Natural killer cell (primary cell): ENCODE data around the gene PTPRN2. TPM values are rescaled to one million over a fixed set of nuclear protein-coding genes. Genes with fewer than 3 reads are reported as not detected.
"Not testable (repeated sequence)": the region's sequence is repeated elsewhere in the genome, so short reads cannot be mapped to it uniquely, and the experiment has no call there.

ENCODE experiments used
- ATAC-seq, 3 donors: fragments of 150-1000 bp in 2 of 3; fragments of 200-7000 bp in 1 of 3; cut with Tn5 transposase; 1 replicate in 1 of 3; 2 replicates in 2 of 3; pipeline ENCODE4 v1.10.0; 2021; ENCODE audit warnings: mild to moderate bottlenecking in 2 of 3, moderate library complexity in 2 of 3
- DNase-seq, 2 donors: peaks; one replicate each; pipeline versions ENCODE4 v3.0.0 to v3.0.0-alpha.2; 2013 to 2021; ENCODE audit warnings: mixed read lengths in 1 of 2
- H3K27ac ChIP-seq: one replicate; pipeline ENCODE4 v1.5.1; 2013; ENCODE audit warnings: mild to moderate bottlenecking, low read length
- H3K27me3 ChIP-seq: one replicate; pipeline ENCODE4 v1.6.1; 2013; ENCODE audit warnings: low read length; ENCODE audit not compliant: control insufficient read depth, insufficient read depth
- H3K36me3 ChIP-seq: one replicate; pipeline ENCODE4 v1.6.1; 2013; ENCODE audit warnings: low read length; ENCODE audit not compliant: control insufficient read depth, insufficient read depth
- H3K4me1 ChIP-seq: one replicate; pipeline ENCODE4 v1.6.1; 2013; ENCODE audit warnings: low read length; ENCODE audit not compliant: control insufficient read depth, insufficient read depth
- H3K4me3 ChIP-seq: one replicate; pipeline ENCODE4 v1.5.1; 2013; ENCODE audit warnings: low read length
- H3K9me3 ChIP-seq: one replicate; pipeline ENCODE4 v1.6.1; 2013; ENCODE audit warnings: low read length; ENCODE audit not compliant: control insufficient read depth, insufficient read depth
- H3K27ac Mint-ChIP-seq, 2 donors: one replicate each; pipeline ENCODE4 v1.8.0; 2022; ENCODE audit warnings: mild to moderate bottlenecking in 2 of 2, mixed read lengths in 2 of 2, moderate library complexity in 1 of 2
- H3K27me3 Mint-ChIP-seq, 2 donors: one replicate each; pipeline ENCODE4 v1.8.0; 2022; ENCODE audit warnings: low read depth in 2 of 2, mixed read lengths in 2 of 2
- H3K36me3 Mint-ChIP-seq: one replicate; pipeline ENCODE4 v1.8.0; 2022; ENCODE audit warnings: mixed read lengths
- H3K4me1 Mint-ChIP-seq, 2 donors: one replicate each; pipeline ENCODE4 v1.8.0; 2022; ENCODE audit warnings: mixed read lengths in 2 of 2
- H3K4me3 Mint-ChIP-seq: one replicate; pipeline ENCODE4 v1.8.0; 2022; ENCODE audit warnings: mild to moderate bottlenecking, moderate library complexity, mixed read lengths
- H3K9me3 Mint-ChIP-seq, 2 donors: one replicate each; pipeline ENCODE4 v1.8.0; 2022; ENCODE audit warnings: mixed read lengths in 2 of 2
- CTCF ChIP-seq: fragments of 200-600 bp; IDR thresholded peaks from one replicate; pipeline ENCODE4 v1.8.0; 2022; ENCODE audit warnings: antibody characterized with exemption
- WGBS: methylation state at CpG from one replicate; pipeline ENCODE4 v1.1.7; 2013; ENCODE audit warnings: missing lambda C conversion rate; ENCODE audit not compliant: insufficient coverage; 5-methylcytosine and 5-hydroxymethylcytosine counted together
- intact Hi-C: fragments of 100-400 bp; cut with micrococcal nuclease; formaldehyde crosslinking; loops from one replicate; pipeline ENCODE4 v1.14.2; 2022
- total RNA-seq, 4 donors: library from RNA; stranded (reverse); fragments of 120-200 nt in 1 of 4; gene quantifications; one replicate each; pipeline versions ENCODE4 v1.2.3 to v1.2.4, GENCODE V29; 2013 to 2022

Gene PTPRN2
- total RNA-seq, 3 donors from 2014 or later (not counting 1 experiment from before 2014, with no cell fraction given), result 1.3 to 2.5 (median 1.9) TPM

GRCh38 chr7:157734676-157735640 lies 852.7 kb downstream of the PTPRN2 start:
- Mint-ChIP-seq H3K9me3 (no peaks in the 10 kb centered on the region), H3K36me3 (no peaks in the 10 kb centered on the region), H3K4me1 (no peaks in the 10 kb centered on the region), H3K4me3 (no peak overlapping the region), H3K27ac (no peak overlapping the region), H3K27me3 (peaks cover 0 to 3% of the 10 kb centered on the region in 2 donors)
- ATAC-seq (no peak), DNase-seq (no peak)
- WGBS, result 94% methylated on average over 28 of the region's 28 CpGs
- intact Hi-C loops, result no loop called here
- no peaks in the 10 kb centered on the region for H3K36me3 ChIP-seq
- no peaks in the 10 kb centered on the region for H3K9me3 ChIP-seq
- no peaks in the 10 kb centered on the region for H3K27me3 ChIP-seq
- no peaks in the 10 kb centered on the region for H3K4me1 ChIP-seq
- no peak overlapping the region for H3K27ac ChIP-seq
- H3K4me3 ChIP-seq, result no peak overlapping the region
- TF ChIP-seq CTCF, result no peak

- H3K36me3 ChIP-seq, ATAC-seq, H3K9me3 ChIP-seq, H3K4me3 ChIP-seq, H3K27ac Mint-ChIP-seq, H3K9me3 Mint-ChIP-seq, H3K4me3 Mint-ChIP-seq, H3K4me1 ChIP-seq, DNase-seq, H3K27me3 Mint-ChIP-seq, intact Hi-C loops, H3K36me3 Mint-ChIP-seq, H3K27ac ChIP-seq, H3K27me3 ChIP-seq, H3K4me1 Mint-ChIP-seq: not testable (repeated sequence)
- WGBS, result 97% methylated on average over 33 of the region's 33 CpGs
Measured at GRCh38 chr7:157733760-157734395, 853.7 kb downstream of the PTPRN2 start.

GRCh38 chr7:157731126-157731525 lies 856.5 kb downstream of the PTPRN2 start:
- TF ChIP-seq CTCF, result no peak

GRCh38 chr7:157730614-157731013 lies 857.0 kb downstream of the PTPRN2 start:
- H3K9me3 ChIP-seq, result no peaks in the 10 kb centered on the region
- Mint-ChIP-seq H3K27ac (no peak overlapping the region), H3K36me3 (no peaks in the 10 kb centered on the region), H3K4me1 (no peaks in the 10 kb centered on the region), H3K4me3 (no peak overlapping the region), H3K9me3 (no peaks in the 10 kb centered on the region), H3K27me3 (no peaks in the 10 kb centered on the region)
- H3K4me1 ChIP-seq, result no peaks in the 10 kb centered on the region
- no peak overlapping the region for H3K4me3 ChIP-seq
- TF ChIP-seq CTCF, result no peak
- ATAC-seq, result peak in 1 of 3 donors; percentile 24
- no peak for DNase-seq
- 79% methylated on average over 15 of the region's 15 CpGs for WGBS
- H3K27me3 ChIP-seq, result no peaks in the 10 kb centered on the region
- no peaks in the 10 kb centered on the region for H3K36me3 ChIP-seq
- intact Hi-C loops, result no loop called here
- H3K27ac ChIP-seq, result no peak overlapping the region

More at GRCh38 chr7:157731126-157731525, 856.5 kb downstream of the PTPRN2 start:
- DNase-seq, result no peak
- WGBS, result 85% methylated on average over 13 of the region's 13 CpGs
- no peaks in the 10 kb centered on the region for H3K9me3 ChIP-seq
- Mint-ChIP-seq H3K4me3 (no peak overlapping the region), H3K4me1 (no peaks in the 10 kb centered on the region), H3K9me3 (no peaks in the 10 kb centered on the region), H3K36me3 (no peaks in the 10 kb centered on the region), H3K27ac (no peak overlapping the region), H3K27me3 (no peaks in the 10 kb centered on the region)
- ATAC-seq, result no peak
- intact Hi-C loops, result no loop called here
- no peak overlapping the region for H3K4me3 ChIP-seq
- H3K27me3 ChIP-seq, result no peaks in the 10 kb centered on the region
- H3K4me1 ChIP-seq, result no peaks in the 10 kb centered on the region
- no peak overlapping the region for H3K27ac ChIP-seq
- no peaks in the 10 kb centered on the region for H3K36me3 ChIP-seq
